ENCODE measurements around the gene CNR1. TPM values are rescaled to one million over a fixed set of nuclear protein-coding genes. Genes with fewer than 3 reads are reported as not detected.
"Not testable (repeated sequence)": the region's sequence is repeated elsewhere in the genome, so short reads cannot be mapped to it uniquely, and the experiment has no call there.

The CNR1 gene
- 10 to 100 TPM; 19.1 to 27.7 (median 24.6) TPM for total RNA-seq
- polyA plus RNA-seq, result 1 to 10 TPM in 1 of 3 donors, under 1 TPM in 2; under 0.01 to 5.2 (median 0.46) TPM

GRCh38 chr6:88165844-88166492, at the start of gene CNR1:
Gene CNR1, minus strand, starts transcription at chr6:88166347. Its CDS starts 21,073 bp downstream, at chr6:88145274.
- H3K27ac ChIP-seq, result peak within 1 kb of the TSS; percentile 40 to 84 (median 81)
- peaks cover 0 to 35% (median 3%) of the 10 kb centered on the region in 3 donors for H3K27me3 ChIP-seq
- H3K4me1 ChIP-seq, result peaks cover 0 to 32% (median 18%) of the 10 kb centered on the region in 4 donors
- H3K9me3 ChIP-seq, result no peaks in the 10 kb centered on the region
- DNase-seq, result peak; percentile 89
- no peaks in the 10 kb centered on the region for H3K36me3 ChIP-seq
- TF ChIP-seq POLR2A (IDR thresholded peaks at IDR 0.05) (peak in 1 of 2 donors; percentile 14), CTCF (IDR thresholded peaks at IDR 0.05) (peak in 1 of 4 experiments; percentile 41), POLR2AphosphoS5 (IDR thresholded peaks at IDR 0.05) (peak; percentile 24 to 67 (median 26)), EP300 (IDR thresholded peaks at IDR 0.05) (no peak)
- WGBS, 2 donors, result 1% methylated on average over 78 of the region's 78 CpGs
- intact Hi-C loops (cut with DNase I), result loop anchor here (1.0 to 5.0 kb wide), 2 partner anchors 34 to 237 kb away; no protein-coding TSS in a partner anchor
- peak within 1 kb of the TSS; percentile 51 to 72 (median 68) for H3K4me3 ChIP-seq

DNA sequence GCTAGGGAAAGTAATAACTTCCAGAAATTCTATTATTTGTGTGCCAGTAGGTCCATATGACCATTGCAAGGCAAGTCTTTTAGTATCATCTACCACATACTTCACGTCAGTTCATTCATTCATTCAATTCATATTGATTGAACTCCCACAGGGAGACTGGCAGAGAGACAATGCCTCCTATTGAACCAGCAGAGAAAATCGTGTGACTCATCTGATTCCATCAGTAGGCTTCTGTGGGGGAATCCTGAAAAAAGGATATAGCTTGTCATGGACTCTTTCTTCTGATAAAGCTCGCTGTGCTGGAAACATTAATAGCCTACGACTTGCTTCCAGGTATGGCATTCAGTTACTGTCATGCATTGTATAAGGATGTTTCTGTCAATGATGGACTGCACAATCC, 45.3 kb upstream of the CNR1 start:
- DNase-seq, result no peak
- Histone ChIP-seq H3K36me3 (no peaks in the 10 kb centered on the region), H3K9me3 (no peaks in the 10 kb centered on the region), H3K4me3 (no peak overlapping the region), H3K27ac (no peak overlapping the region), H3K27me3 (no peaks in the 10 kb centered on the region), H3K4me1 (no peaks in the 10 kb centered on the region)
- intact Hi-C loops (cut with DNase I), result no loop called here
- WGBS, 2 donors, result 78 to 79% methylated on average over 4 of the region's 4 CpGs
- no peak for TF ChIP-seq POLR2AphosphoS5 (IDR thresholded peaks at IDR 0.05)
- TF ChIP-seq EP300 (IDR thresholded peaks at IDR 0.05), result no peak
- TF ChIP-seq CTCF (IDR thresholded peaks at IDR 0.05), result no peak
- TF ChIP-seq POLR2A (IDR thresholded peaks at IDR 0.05), result no peak

DNA sequence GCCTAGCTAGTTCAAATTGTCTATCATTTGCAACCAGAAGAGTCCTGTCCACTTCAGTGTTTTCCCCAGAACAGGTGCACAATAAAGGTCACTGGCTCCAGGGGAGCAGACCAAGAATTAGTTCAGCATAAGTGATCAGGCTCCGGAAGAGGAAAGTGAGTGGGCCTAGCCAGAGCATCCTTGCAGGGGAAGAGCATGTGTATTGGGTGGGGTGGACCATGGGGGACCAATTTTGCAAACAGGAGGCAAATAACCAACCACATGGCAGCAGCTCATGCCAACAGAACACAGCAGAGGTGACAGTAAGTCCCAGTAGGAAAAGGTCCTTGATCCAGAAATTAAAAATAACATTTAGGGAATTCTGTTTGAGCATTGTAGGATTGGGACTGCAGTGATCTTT, 43.2 kb upstream of the CNR1 start:
- H3K27ac ChIP-seq, result no peak overlapping the region
- intact Hi-C loops (cut with DNase I), result no loop called here
- no peaks in the 10 kb centered on the region for H3K27me3 ChIP-seq
- peaks cover 0 to 2% (median 0%) of the 10 kb centered on the region in 4 donors for H3K9me3 ChIP-seq
- no peaks in the 10 kb centered on the region for H3K36me3 ChIP-seq
- no peak for TF ChIP-seq POLR2A (IDR thresholded peaks at IDR 0.05)
- TF ChIP-seq POLR2AphosphoS5 (IDR thresholded peaks at IDR 0.05), result no peak
- no peak for TF ChIP-seq EP300 (IDR thresholded peaks at IDR 0.05)
- no peak for TF ChIP-seq CTCF (IDR thresholded peaks at IDR 0.05)
- H3K4me3 ChIP-seq, result no peak overlapping the region
- H3K4me1 ChIP-seq, result no peaks in the 10 kb centered on the region
- DNase-seq, result no peak
- WGBS, 2 donors, result 83 to 94% methylated on average over 1 of the region's 1 CpG

- no peak overlapping the region for H3K27ac ChIP-seq
- 63 to 73% methylated on average over 4 of the region's 4 CpGs for WGBS, 2 donors
- intact Hi-C loops (cut with DNase I), result no loop called here
- H3K27me3 ChIP-seq, result no peaks in the 10 kb centered on the region
- H3K36me3 ChIP-seq, result no peaks in the 10 kb centered on the region
- H3K9me3 ChIP-seq, result peaks cover 0 to 7% (median 0%) of the 10 kb centered on the region in 4 donors
- no peaks in the 10 kb centered on the region for H3K4me1 ChIP-seq
- no peak overlapping the region for H3K4me3 ChIP-seq
- no peak for DNase-seq
- no peak for TF ChIP-seq EP300 (IDR thresholded peaks at IDR 0.05)
- TF ChIP-seq CTCF (IDR thresholded peaks at IDR 0.05), result no peak
- TF ChIP-seq POLR2AphosphoS5 (IDR thresholded peaks at IDR 0.05), result no peak
- TF ChIP-seq POLR2A (IDR thresholded peaks at IDR 0.05), result no peak
Observed at GRCh38 chr6:88208726-88209125, 42.6 kb upstream of the CNR1 start.

- H3K27me3 ChIP-seq; H3K27ac ChIP-seq; DNase-seq; H3K4me1 ChIP-seq; H3K4me3 ChIP-seq; intact Hi-C loops (cut with DNase I); H3K36me3 ChIP-seq: not testable (repeated sequence)
- H3K9me3 ChIP-seq, result peaks cover 0 to 15% (median 2%) of the 10 kb centered on the region in 4 donors
Observed at GRCh38 chr6:88201734-88202133, 35.6 kb upstream of the CNR1 start.

All from sigmoid colon (tissue), 7 donors.